ENCODE data around the gene MAP3K12. TPM values are rescaled to one million over a fixed set of nuclear protein-coding genes. Genes with fewer than 3 reads are reported as not detected.
A peak's percentile ranks its signal among the peaks of the same experiment; 100 is the strongest.
"Not testable (repeated sequence)": the region's sequence is repeated elsewhere in the genome, so short reads cannot be mapped to it uniquely, and the experiment has no call there.

The MAP3K12 gene
- total and polyA plus RNA-seq, 4 donors = 3.6 to 68.4 (median 32.8) TPM

DNA sequence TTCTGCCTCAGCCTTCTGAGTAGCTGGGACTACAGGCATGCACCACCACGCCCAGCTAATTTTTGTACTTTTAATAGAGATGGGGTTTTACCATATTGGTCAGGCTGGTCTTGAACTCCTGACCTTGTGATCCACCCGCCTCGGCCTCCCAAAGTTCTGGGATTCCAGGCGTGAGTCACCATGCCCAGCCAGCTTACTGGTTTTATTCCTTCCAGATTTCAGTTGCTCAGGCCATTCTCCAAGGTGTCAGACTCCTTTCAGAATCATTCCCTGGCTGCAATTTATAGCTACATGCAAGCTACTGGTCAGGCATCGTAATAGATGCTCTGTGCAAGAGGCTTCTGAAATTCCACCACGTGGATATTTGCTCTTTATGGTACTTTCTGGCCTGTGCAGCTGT is 17.8 kb downstream of the MAP3K12 start:
- H3K27ac ChIP-seq (ENCODE audit: low read depth in 1 of 2, low read length in 2 of 2); H3K4me3 ChIP-seq (ENCODE audit: low read length in 2 of 2); intact Hi-C loops (cut with DNase I); H3K9me3 ChIP-seq (ENCODE audit: control insufficient read depth, low read length); H3K4me1 ChIP-seq (ENCODE audit: control insufficient read depth in 1 of 2, insufficient read depth in 2 of 2, low read length in 2 of 2); H3K36me3 ChIP-seq (ENCODE audit: control insufficient read depth in 1 of 2, insufficient read depth in 2 of 2, low read length in 1 of 2); H3K27me3 ChIP-seq (ENCODE audit: control insufficient read depth in 1 of 2, insufficient read depth in 2 of 2, low read length in 1 of 2); DNase-seq; ATAC-seq (ENCODE audit: low FRiP score): not testable (repeated sequence)
- WGBS, 2 donors = 46 to 51% methylated on average over 6 of the region's 6 CpGs

DNA sequence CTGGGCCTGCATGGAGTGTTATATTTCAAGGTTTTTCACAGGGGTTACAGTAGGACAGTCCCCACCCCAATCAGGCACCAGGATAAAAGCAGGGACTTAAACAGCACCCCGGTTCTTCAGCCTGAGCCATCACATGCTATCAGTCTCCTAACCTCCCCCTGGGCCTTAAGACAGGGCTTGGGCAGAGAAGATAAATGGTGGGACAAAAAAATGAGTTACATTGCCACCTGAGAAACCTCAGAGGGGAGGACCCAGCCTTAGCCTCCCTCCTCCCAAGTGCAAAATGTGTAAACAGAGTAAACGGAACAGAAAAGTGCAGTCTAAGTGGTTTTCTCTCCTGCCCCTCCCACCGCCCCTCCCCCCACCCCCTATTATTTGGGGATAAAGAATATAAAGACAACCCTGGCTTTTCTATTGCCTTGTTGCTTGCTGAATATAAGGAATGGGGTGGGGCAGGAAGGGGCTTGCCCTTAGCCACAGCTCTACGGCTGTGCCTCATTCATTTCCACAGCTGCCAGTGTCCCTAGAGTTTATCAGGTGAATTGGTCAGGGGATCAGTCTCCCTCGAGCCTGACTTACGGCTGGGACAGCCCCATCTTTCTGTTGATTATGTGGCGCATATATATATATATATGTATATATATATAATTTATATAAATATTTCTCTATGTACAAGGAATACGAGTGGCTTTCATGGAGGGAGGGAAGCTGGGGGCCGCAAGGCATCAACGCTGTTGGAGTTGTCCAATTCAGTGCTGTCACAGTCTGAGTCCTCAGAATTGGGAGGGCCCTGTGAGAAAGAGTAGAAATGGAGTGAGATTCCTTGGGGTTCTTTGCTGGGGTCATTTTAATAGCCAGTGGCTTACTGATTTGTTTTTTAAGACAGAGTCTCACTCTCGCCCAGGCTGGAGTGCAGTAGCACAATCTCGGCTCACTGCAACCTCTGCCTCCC is 18.5 kb downstream of the MAP3K12 start:
- Histone ChIP-seq H3K27ac (ENCODE audit: low read depth in 1 of 2, low read length in 2 of 2) (peak overlapping the region in 1 of 2 donors; percentile 10), H3K4me1 (ENCODE audit: control insufficient read depth in 1 of 2, insufficient read depth in 2 of 2, low read length in 2 of 2) (no peaks in the 10 kb centered on the region)

GRCh38 chr12:53479331-53479730 is 19.9 kb downstream of the MAP3K12 start:
- Histone ChIP-seq H3K27ac (ENCODE audit: low read depth in 1 of 2, low read length in 2 of 2) (no peak overlapping the region), H3K4me1 (ENCODE audit: control insufficient read depth in 1 of 2, insufficient read depth in 2 of 2, low read length in 2 of 2) (no peaks in the 10 kb centered on the region), H3K36me3 (ENCODE audit: control insufficient read depth in 1 of 2, insufficient read depth in 2 of 2, low read length in 1 of 2) (peaks cover 7 to 8% of the 10 kb centered on the region in 2 donors), H3K27me3 (ENCODE audit: control insufficient read depth in 1 of 2, insufficient read depth in 2 of 2, low read length in 1 of 2) (no peaks in the 10 kb centered on the region), H3K4me3 (ENCODE audit: low read length in 2 of 2) (no peak overlapping the region), H3K9me3 (ENCODE audit: control insufficient read depth, low read length) (no peaks in the 10 kb centered on the region)
- intact Hi-C loops (cut with DNase I) = no loop called here
- ATAC-seq (ENCODE audit: low FRiP score) = no peak
- 59 to 70% methylated on average over 5 of the region's 5 CpGs for WGBS, 2 donors
- no peak for DNase-seq

More for the DNA sequence above, 18.5 kb downstream of the MAP3K12 start:
- Histone ChIP-seq H3K36me3 (ENCODE audit: control insufficient read depth in 1 of 2, insufficient read depth in 2 of 2, low read length in 1 of 2) (peaks cover 6 to 7% of the 10 kb centered on the region in 2 donors), H3K27me3 (ENCODE audit: control insufficient read depth in 1 of 2, insufficient read depth in 2 of 2, low read length in 1 of 2) (no peaks in the 10 kb centered on the region), H3K9me3 (ENCODE audit: control insufficient read depth, low read length) (no peaks in the 10 kb centered on the region), H3K4me3 (ENCODE audit: low read length in 2 of 2) (no peak overlapping the region)
- DNase-seq (no peak), ATAC-seq (ENCODE audit: low FRiP score) (no peak)
- intact Hi-C loops (cut with DNase I) = no loop called here
- WGBS, 2 donors = 62 to 66% methylated on average over 12 of the region's 12 CpGs

GRCh38 chr12:53478865-53479264 is 20.4 kb downstream of the MAP3K12 start:
- ATAC-seq (ENCODE audit: low FRiP score) = no peak

GRCh38 chr12:53476769-53477209 is 22.5 kb downstream of the MAP3K12 start:
- Histone ChIP-seq H3K4me1 (ENCODE audit: control insufficient read depth in 1 of 2, insufficient read depth in 2 of 2, low read length in 2 of 2) (no peaks in the 10 kb centered on the region), H3K9me3 (ENCODE audit: control insufficient read depth, low read length) (no peaks in the 10 kb centered on the region), H3K36me3 (ENCODE audit: control insufficient read depth in 1 of 2, insufficient read depth in 2 of 2, low read length in 1 of 2) (peaks cover 6 to 12% of the 10 kb centered on the region in 2 donors), H3K4me3 (ENCODE audit: low read length in 2 of 2) (no peak overlapping the region), H3K27ac (ENCODE audit: low read depth in 1 of 2, low read length in 2 of 2) (peak overlapping the region in 1 of 2 donors; percentile 4), H3K27me3 (ENCODE audit: control insufficient read depth in 1 of 2, insufficient read depth in 2 of 2, low read length in 1 of 2) (no peaks in the 10 kb centered on the region)
- no peak for ATAC-seq (ENCODE audit: low FRiP score)
- 61 to 67% methylated on average over 2 of the region's 2 CpGs for WGBS, 2 donors
- no peak for DNase-seq
- intact Hi-C loops (cut with DNase I) = no loop called here

More at GRCh38 chr12:53478865-53479264, 20.4 kb downstream of the MAP3K12 start:
- Histone ChIP-seq H3K27me3 (ENCODE audit: control insufficient read depth in 1 of 2, insufficient read depth in 2 of 2, low read length in 1 of 2) (no peaks in the 10 kb centered on the region), H3K9me3 (ENCODE audit: control insufficient read depth, low read length) (no peaks in the 10 kb centered on the region), H3K27ac (ENCODE audit: low read depth in 1 of 2, low read length in 2 of 2) (peak overlapping the region in 1 of 2 donors; percentile 6), H3K4me3 (ENCODE audit: low read length in 2 of 2) (no peak overlapping the region), H3K4me1 (ENCODE audit: control insufficient read depth in 1 of 2, insufficient read depth in 2 of 2, low read length in 2 of 2) (no peaks in the 10 kb centered on the region), H3K36me3 (ENCODE audit: control insufficient read depth in 1 of 2, insufficient read depth in 2 of 2, low read length in 1 of 2) (peaks cover 7 to 8% of the 10 kb centered on the region in 2 donors)
- no peak for DNase-seq
- intact Hi-C loops (cut with DNase I) = no loop called here
- 32 to 39% methylated on average over 1 of the region's 1 CpG for WGBS, 2 donors

GRCh38 chr12:53474819-53475218 is 24.4 kb downstream of the MAP3K12 start:
- intact Hi-C loops (cut with DNase I) = loop anchor here in 1 of 2 donors (5.0 kb wide), 1 partner anchor 37 kb away; no protein-coding TSS in a partner anchor
- no peaks in the 10 kb centered on the region for H3K27me3 ChIP-seq (ENCODE audit: control insufficient read depth in 1 of 2, insufficient read depth in 2 of 2, low read length in 1 of 2)
- H3K36me3 ChIP-seq (ENCODE audit: control insufficient read depth in 1 of 2, insufficient read depth in 2 of 2, low read length in 1 of 2) = peaks cover 5 to 9% of the 10 kb centered on the region in 2 donors
- H3K9me3 ChIP-seq (ENCODE audit: control insufficient read depth, low read length) = no peaks in the 10 kb centered on the region
- no peaks in the 10 kb centered on the region for H3K4me1 ChIP-seq (ENCODE audit: control insufficient read depth in 1 of 2, insufficient read depth in 2 of 2, low read length in 2 of 2)
- DNase-seq (no peak), ATAC-seq (ENCODE audit: low FRiP score) (no peak)
- 53 to 58% methylated on average over 13 of the region's 13 CpGs for WGBS, 2 donors
- H3K4me3 ChIP-seq (ENCODE audit: low read length in 2 of 2) = no peak overlapping the region
- H3K27ac ChIP-seq (ENCODE audit: low read depth in 1 of 2, low read length in 2 of 2) = no peak overlapping the region

- DNase-seq (no peak), ATAC-seq (ENCODE audit: low FRiP score) (no peak)
- Histone ChIP-seq H3K4me3 (ENCODE audit: low read length in 2 of 2) (no peak overlapping the region), H3K9me3 (ENCODE audit: control insufficient read depth, low read length) (no peaks in the 10 kb centered on the region), H3K4me1 (ENCODE audit: control insufficient read depth in 1 of 2, insufficient read depth in 2 of 2, low read length in 2 of 2) (no peaks in the 10 kb centered on the region), H3K27me3 (ENCODE audit: control insufficient read depth in 1 of 2, insufficient read depth in 2 of 2, low read length in 1 of 2) (no peaks in the 10 kb centered on the region), H3K36me3 (ENCODE audit: control insufficient read depth in 1 of 2, insufficient read depth in 2 of 2, low read length in 1 of 2) (peaks cover 5 to 9% of the 10 kb centered on the region in 2 donors), H3K27ac (ENCODE audit: low read depth in 1 of 2, low read length in 2 of 2) (no peak overlapping the region)
- intact Hi-C loops (cut with DNase I) = loop anchor here in 1 of 2 donors (5.0 kb wide), 1 partner anchor 38 kb away; no protein-coding TSS in a partner anchor
- WGBS, 2 donors = 50 to 55% methylated on average over 2 of the region's 2 CpGs
These were observed 25.2 kb downstream of the MAP3K12 start for GRCh38 chr12:53474077-53474476.

- H3K9me3 ChIP-seq (ENCODE audit: control insufficient read depth, low read length) = no peaks in the 10 kb centered on the region
- 90 to 93% methylated on average over 1 of the region's 1 CpG for WGBS, 2 donors
- peaks cover 7 to 12% of the 10 kb centered on the region in 2 donors for H3K36me3 ChIP-seq (ENCODE audit: control insufficient read depth in 1 of 2, insufficient read depth in 2 of 2, low read length in 1 of 2)
- no peaks in the 10 kb centered on the region for H3K27me3 ChIP-seq (ENCODE audit: control insufficient read depth in 1 of 2, insufficient read depth in 2 of 2, low read length in 1 of 2)
- DNase-seq (no peak), ATAC-seq (ENCODE audit: low FRiP score) (no peak)
- H3K4me3 ChIP-seq (ENCODE audit: low read length in 2 of 2) = no peak overlapping the region
- no peaks in the 10 kb centered on the region for H3K4me1 ChIP-seq (ENCODE audit: control insufficient read depth in 1 of 2, insufficient read depth in 2 of 2, low read length in 2 of 2)
- H3K27ac ChIP-seq (ENCODE audit: low read depth in 1 of 2, low read length in 2 of 2) = no peak overlapping the region
- intact Hi-C loops (cut with DNase I) = loop anchor here in 1 of 2 donors (5.0 kb wide), 1 partner anchor 40 kb away; no protein-coding TSS in a partner anchor
These were observed 27.1 kb downstream of the MAP3K12 start for GRCh38 chr12:53472056-53472582.

All from aorta (tissue), 5 donors.